A549 (cell line): ENCODE data around the gene TDRD3. TPM values are rescaled to one million over a fixed set of nuclear protein-coding genes. Genes with fewer than 3 reads are reported as not detected.

ENCODE experiments used
- ATAC-seq, 2 experiments: fragments of 200-7000 bp in 1 of 2; fragments of >200 bp in 1 of 2; cut with Nextera tagmentation in 1 of 2; cut with Tn5 transposase in 1 of 2; 3 replicates each; pipeline versions ENCODE4 v1.8.0 to v1.9.1; 2018 to 2020; ENCODE audit warnings: mild to moderate bottlenecking in 1 of 2, moderate library complexity in 1 of 2
- CTCF ChIA-PET: fragments of 300-600 bp; sonication (Branson Sonifier 250); formaldehyde crosslinking; extraction: SDS; loops from one replicate; lab custom pipeline; 2021; ENCODE audit warnings: antibody characterized with exemption, inconsistent platforms; lab: Yijun Ruan, JAX
- POLR2A ChIA-PET: fragments of 350-600 bp; formaldehyde crosslinking; extraction: SDS; loops from one replicate; lab custom pipeline; 2021; ENCODE audit warnings: antibody characterized with exemption, inconsistent platforms; lab: Yijun Ruan, JAX
- DNase-seq, 2 experiments: peaks; one replicate each; pipeline versions ENCODE4 v3.0.0 to v3.0.0-alpha.2; 2011 to 2016; ENCODE audit warnings: low read depth in 1 of 2, low spot score in 1 of 2
- FAIRE-seq: peaks from 2 replicates; lab custom pipeline; 2011; peaks lifted over from hg19 to GRCh38; lab: Jason Lieb, UNC
- H3K27ac ChIP-seq, 2 experiments: fragments of >200 bp; sonication (Bioruptor Twin); formaldehyde crosslinking; 3 replicates each; pipeline ENCODE4 v1.5.1; 2016 to 2017
- H3K4me1 ChIP-seq: fragments of >200 bp; sonication (Bioruptor Twin); formaldehyde crosslinking; 3 replicates; pipeline ENCODE4 v1.6.1; 2016
- H3K4me2 ChIP-seq: fragments of >200 bp; sonication (Bioruptor Twin); formaldehyde crosslinking; 3 replicates; pipeline ENCODE4 v1.6.1; 2016
- H3K4me3 ChIP-seq: fragments of >200 bp; sonication (Bioruptor Twin); formaldehyde crosslinking; 3 replicates; pipeline ENCODE4 v1.5.1; 2016
- H3K9me3 ChIP-seq: fragments of >200 bp; sonication (Bioruptor Twin); formaldehyde crosslinking; 3 replicates; pipeline ENCODE4 v1.6.1; 2016
- CHD2 ChIP-seq: fragments of 150-350 bp; IDR thresholded peaks from 2 replicates; pipeline ENCODE4 v1.6.1; 2014; ENCODE audit warnings: low read length; ENCODE audit not compliant: partially characterized antibody
- EP300 ChIP-seq, 2 experiments: fragments of >200 bp; sonication (Bioruptor Twin); formaldehyde crosslinking; IDR thresholded peaks; 2 replicates in 1 of 2; 3 replicates in 1 of 2; pipeline ENCODE4 v1.6.1; 2016 to 2017
- ESRRA ChIP-seq: fragments of 150-350 bp; IDR thresholded peaks from 2 replicates; pipeline ENCODE4 v1.6.1; 2014; ENCODE audit warnings: mild to moderate bottlenecking, low read length, borderline replicate concordance
- GATA3 ChIP-seq: IDR thresholded peaks from 2 replicates; pipeline ENCODE4 v1.6.1; 2012; ENCODE audit warnings: borderline replicate concordance
- HEYL ChIP-seq: fragments of 250-450 bp; sonication (Bioruptor Pico); IDR thresholded peaks from 2 replicates; pipeline ENCODE4 v1.8.0; 2021; ENCODE audit warnings: mild to moderate bottlenecking, moderate library complexity
- HOXA7 ChIP-seq: fragments of 250-450 bp; sonication (Bioruptor Pico); IDR thresholded peaks from 2 replicates; pipeline ENCODE4 v1.5.0; 2020; ENCODE audit warnings: mild to moderate bottlenecking, moderate library complexity
- HOXB13 ChIP-seq: fragments of 250-450 bp; sonication (Bioruptor Pico); IDR thresholded peaks from 2 replicates; pipeline ENCODE4 v1.5.0; 2020; ENCODE audit warnings: low read depth, mild to moderate bottlenecking, moderate library complexity
- HOXB5 ChIP-seq: fragments of 250-450 bp; sonication (Bioruptor Pico); IDR thresholded peaks from 2 replicates; pipeline ENCODE4 v1.5.0; 2020; ENCODE audit warnings: mild to moderate bottlenecking, moderate library complexity
- JUN ChIP-seq, 2 experiments: fragments of >200 bp; sonication (Bioruptor Twin); formaldehyde crosslinking; IDR thresholded peaks; 2 replicates in 1 of 2; 3 replicates in 1 of 2; pipeline ENCODE4 v1.6.1; 2016 to 2017
- JUNB ChIP-seq: fragments of >200 bp; sonication (Bioruptor Twin); formaldehyde crosslinking; IDR thresholded peaks from 2 replicates; pipeline ENCODE4 v1.6.1; 2016
- MYC ChIP-seq: IDR thresholded peaks from 2 replicates; pipeline ENCODE4 v1.6.1; 2012; ENCODE audit warnings: mild to moderate bottlenecking, inconsistent platforms, low read length, improper control_type of control experiment, borderline replicate concordance
- NPAS2 ChIP-seq: fragments of 250-450 bp; sonication (Bioruptor Pico); IDR thresholded peaks from 2 replicates; pipeline ENCODE4 v1.8.0; 2022; ENCODE audit warnings: mild to moderate bottlenecking, moderate library complexity, borderline replicate concordance
- RARB ChIP-seq: fragments of 250-450 bp; sonication (Bioruptor Pico); IDR thresholded peaks from 2 replicates; pipeline ENCODE4 v1.8.0; 2021; ENCODE audit warnings: mild to moderate bottlenecking, moderate library complexity
- RFX5 ChIP-seq: fragments of 450-650 bp; IDR thresholded peaks from 2 replicates; pipeline ENCODE4 v1.7.1; 2014; ENCODE audit warnings: antibody characterized with exemption, mild to moderate bottlenecking, moderate library complexity
- RNF2 ChIP-seq: fragments of 200-600 bp; sonication (generic); IDR thresholded peaks from 2 replicates; pipeline ENCODE4 v1.6.1; 2016; ENCODE audit warnings: low read depth, mild to moderate bottlenecking, antibody characterized with exemption, moderate library complexity, borderline replicate concordance
- SREBF2 ChIP-seq: fragments of 450-650 bp; IDR thresholded peaks from 2 replicates; pipeline ENCODE4 v1.6.1; 2014; ENCODE audit warnings: mild to moderate bottlenecking, moderate library complexity
- TP53 ChIP-seq: fragments of 250-450 bp; sonication (Bioruptor Pico); IDR thresholded peaks from 2 replicates; pipeline ENCODE4 v1.5.0; 2021; ENCODE audit warnings: mild to moderate bottlenecking, moderate library complexity
- ZC3H11A ChIP-seq: fragments of 450-650 bp; IDR thresholded peaks from 2 replicates; pipeline ENCODE4 v1.6.1; 2014; ENCODE audit warnings: antibody characterized with exemption, mild to moderate bottlenecking
- ZSCAN20 ChIP-seq: fragments of 250-450 bp; sonication (Bioruptor Pico); IDR thresholded peaks from 2 replicates; pipeline ENCODE4 v1.8.0; 2022; ENCODE audit warnings: mild to moderate bottlenecking, moderate library complexity
- WGBS: methylation state at CpG from one replicate; pipeline ENCODE4 v1.1.6; 2017; ENCODE audit errors: missing lambda C conversion rate; 5-methylcytosine and 5-hydroxymethylcytosine counted together
- polyA plus RNA-seq, 4 experiments: library from polyadenylated mRNA; depleted of rRNA in 3 of 4; stranded (reverse); fragments of >200 nt; fragmentation: RNase III in 1 of 4; extraction: RNeasy Plus Mini Kit Qiagen cat#74134 plus additional on column Dnase treatment in 1 of 4; gene quantifications; 2 replicates in 3 of 4; 3 replicates in 1 of 4; pipeline ENCODE4 v1.2.3, GENCODE V29; 2011 to 2017
- TF ChIP-seq, protein P1 (sequence below): fragments of 450-650 bp; IDR thresholded peaks from 2 replicates; pipeline ENCODE4 v1.6.1; 2014; ENCODE audit warnings: antibody characterized with exemption
- TF ChIP-seq, protein P2 (sequence below): fragments of 200-600 bp; sonication (generic); IDR thresholded peaks from 2 replicates; pipeline ENCODE4 v1.6.1; 2016; ENCODE audit warnings: antibody characterized with exemption, mild to moderate bottlenecking, moderate library complexity
- TF ChIP-seq, protein P3 (sequence below): fragments of >200 bp; sonication (Bioruptor Twin); formaldehyde crosslinking; IDR thresholded peaks from 3 replicates; pipeline ENCODE4 v1.5.1; 2016
- TF ChIP-seq, protein P4 (sequence below): fragments of 250-450 bp; sonication (Bioruptor Pico); IDR thresholded peaks from 2 replicates; pipeline ENCODE4 v1.5.0; 2021; ENCODE audit warnings: mild to moderate bottlenecking, moderate library complexity, borderline replicate concordance

The TDRD3 gene
- polyA plus RNA-seq, 2 of the 4 experiments (the other 2 are of a cell fraction): 5.7 to 11.8 TPM

DNA sequence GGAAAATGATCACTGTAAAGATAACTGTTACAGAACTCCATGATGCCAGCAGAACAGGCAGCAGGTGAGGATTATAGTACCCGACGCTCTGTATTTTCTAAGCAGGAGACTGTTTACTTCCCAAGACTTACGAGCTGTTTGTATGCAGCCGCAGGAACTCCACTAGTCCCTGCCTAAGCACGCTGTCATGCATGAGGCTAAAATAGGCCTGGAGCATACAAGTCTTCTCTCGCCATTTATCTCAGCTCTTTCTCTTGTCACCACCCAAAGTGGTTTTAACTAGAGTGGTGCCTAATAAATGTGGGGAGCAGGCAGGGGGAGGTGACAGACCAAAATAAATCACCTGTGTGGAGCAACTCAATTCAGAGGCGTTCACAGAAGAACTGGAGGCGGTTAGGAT lies 175.8 kb downstream of the TDRD3 start (continued):
- TF ChIP-seq, protein P1, sequence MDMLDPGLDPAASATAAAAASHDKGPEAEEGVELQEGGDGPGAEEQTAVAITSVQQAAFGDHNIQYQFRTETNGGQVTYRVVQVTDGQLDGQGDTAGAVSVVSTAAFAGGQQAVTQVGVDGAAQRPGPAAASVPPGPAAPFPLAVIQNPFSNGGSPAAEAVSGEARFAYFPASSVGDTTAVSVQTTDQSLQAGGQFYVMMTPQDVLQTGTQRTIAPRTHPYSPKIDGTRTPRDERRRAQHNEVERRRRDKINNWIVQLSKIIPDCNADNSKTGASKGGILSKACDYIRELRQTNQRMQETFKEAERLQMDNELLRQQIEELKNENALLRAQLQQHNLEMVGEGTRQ: no peak
- TF ChIP-seq HEYL (CRISPR knock-in tag) (no peak), RNF2 (no peak), ZC3H11A (no peak), HOXB13 (CRISPR knock-in tag) (no peak)
- TF ChIP-seq, protein P2, sequence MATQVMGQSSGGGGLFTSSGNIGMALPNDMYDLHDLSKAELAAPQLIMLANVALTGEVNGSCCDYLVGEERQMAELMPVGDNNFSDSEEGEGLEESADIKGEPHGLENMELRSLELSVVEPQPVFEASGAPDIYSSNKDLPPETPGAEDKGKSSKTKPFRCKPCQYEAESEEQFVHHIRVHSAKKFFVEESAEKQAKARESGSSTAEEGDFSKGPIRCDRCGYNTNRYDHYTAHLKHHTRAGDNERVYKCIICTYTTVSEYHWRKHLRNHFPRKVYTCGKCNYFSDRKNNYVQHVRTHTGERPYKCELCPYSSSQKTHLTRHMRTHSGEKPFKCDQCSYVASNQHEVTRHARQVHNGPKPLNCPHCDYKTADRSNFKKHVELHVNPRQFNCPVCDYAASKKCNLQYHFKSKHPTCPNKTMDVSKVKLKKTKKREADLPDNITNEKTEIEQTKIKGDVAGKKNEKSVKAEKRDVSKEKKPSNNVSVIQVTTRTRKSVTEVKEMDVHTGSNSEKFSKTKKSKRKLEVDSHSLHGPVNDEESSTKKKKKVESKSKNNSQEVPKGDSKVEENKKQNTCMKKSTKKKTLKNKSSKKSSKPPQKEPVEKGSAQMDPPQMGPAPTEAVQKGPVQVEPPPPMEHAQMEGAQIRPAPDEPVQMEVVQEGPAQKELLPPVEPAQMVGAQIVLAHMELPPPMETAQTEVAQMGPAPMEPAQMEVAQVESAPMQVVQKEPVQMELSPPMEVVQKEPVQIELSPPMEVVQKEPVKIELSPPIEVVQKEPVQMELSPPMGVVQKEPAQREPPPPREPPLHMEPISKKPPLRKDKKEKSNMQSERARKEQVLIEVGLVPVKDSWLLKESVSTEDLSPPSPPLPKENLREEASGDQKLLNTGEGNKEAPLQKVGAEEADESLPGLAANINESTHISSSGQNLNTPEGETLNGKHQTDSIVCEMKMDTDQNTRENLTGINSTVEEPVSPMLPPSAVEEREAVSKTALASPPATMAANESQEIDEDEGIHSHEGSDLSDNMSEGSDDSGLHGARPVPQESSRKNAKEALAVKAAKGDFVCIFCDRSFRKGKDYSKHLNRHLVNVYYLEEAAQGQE: no peak

DNA sequence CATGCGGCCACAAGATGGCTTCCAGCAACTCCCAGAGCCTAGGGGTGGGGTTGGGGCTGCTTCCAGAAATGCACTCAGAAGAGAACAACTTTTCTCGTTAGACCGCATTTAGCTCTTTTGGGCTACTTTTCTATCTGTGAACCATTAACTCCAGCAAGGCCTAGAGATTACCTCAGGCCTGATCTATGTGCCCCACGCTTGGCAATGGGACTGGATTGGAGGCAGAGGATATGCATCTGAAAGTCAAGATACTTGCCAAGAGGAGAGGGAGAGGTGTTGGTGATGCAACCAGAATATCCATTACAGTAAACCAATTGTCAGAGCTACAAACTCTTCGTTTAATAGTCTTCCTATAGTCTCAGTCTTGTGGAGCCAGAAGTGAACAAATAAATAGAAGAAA lies 177.7 kb downstream of the TDRD3 start:
- POLR2A ChIA-PET: no interaction called here
- Histone ChIP-seq H3K27ac (no peak overlapping the region), H3K4me3 (no peak overlapping the region), H3K4me1 (peaks cover 13% of the 10 kb centered on the region; the same call in 2 of the 3 replicates), H3K9me3 (no peaks in the 10 kb centered on the region), H3K4me2 (no peak overlapping the region)
- no peak for FAIRE-seq
- TF ChIP-seq RFX5: no peak
- no peak for TF ChIP-seq GATA3
- TF ChIP-seq, protein P1: no peak
- 93% methylated on average over 5 of the region's 5 CpGs for WGBS
- CTCF ChIA-PET: no interaction called here
- DNase-seq: no peak
- no peak for ATAC-seq

DNA sequence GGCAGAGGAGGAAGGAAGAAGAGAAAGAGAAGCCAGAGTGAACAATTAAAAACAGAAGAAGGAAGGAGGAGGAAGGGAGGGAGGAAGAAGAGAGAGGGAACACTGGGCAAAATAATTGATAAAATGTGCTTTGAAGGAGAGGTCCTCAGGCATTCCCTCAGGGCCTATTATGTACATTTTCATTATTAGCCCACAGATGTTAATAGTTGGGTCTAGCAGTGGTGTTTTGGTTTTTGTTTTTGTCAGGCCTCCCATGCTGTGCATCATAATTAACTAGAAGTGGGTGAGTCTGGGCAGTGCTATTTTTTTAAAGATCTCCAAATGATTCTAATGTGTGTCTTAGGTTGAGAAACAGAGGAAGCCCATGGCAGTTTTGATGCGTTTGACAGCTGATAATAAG lies 178.1 kb downstream of the TDRD3 start:
- no peak for DNase-seq
- no peak overlapping the region for H3K4me3 ChIP-seq
- ChIA-PET CTCF (no interaction called here), POLR2A (no interaction called here)
- peaks cover 13% of the 10 kb centered on the region; the same call in 2 of the 3 replicates for H3K4me1 ChIP-seq
- no peak for ATAC-seq
- H3K9me3 ChIP-seq: no peaks in the 10 kb centered on the region
- H3K27ac ChIP-seq: no peak overlapping the region
- H3K4me2 ChIP-seq: no peak overlapping the region
- 91% methylated on average over 1 of the region's 1 CpG for WGBS
- FAIRE-seq: no peak
- TF ChIP-seq EP300 (IDR thresholded peaks at IDR 0.05): no peak
- no peak for TF ChIP-seq TP53 (CRISPR knock-in tag)
- TF ChIP-seq ZSCAN20: no peak
- no peak for TF ChIP-seq JUNB
- TF ChIP-seq RARB (CRISPR knock-in tag): no peak
- no peak for TF ChIP-seq SREBF2
- no peak for TF ChIP-seq MYC
- TF ChIP-seq, protein P3, sequence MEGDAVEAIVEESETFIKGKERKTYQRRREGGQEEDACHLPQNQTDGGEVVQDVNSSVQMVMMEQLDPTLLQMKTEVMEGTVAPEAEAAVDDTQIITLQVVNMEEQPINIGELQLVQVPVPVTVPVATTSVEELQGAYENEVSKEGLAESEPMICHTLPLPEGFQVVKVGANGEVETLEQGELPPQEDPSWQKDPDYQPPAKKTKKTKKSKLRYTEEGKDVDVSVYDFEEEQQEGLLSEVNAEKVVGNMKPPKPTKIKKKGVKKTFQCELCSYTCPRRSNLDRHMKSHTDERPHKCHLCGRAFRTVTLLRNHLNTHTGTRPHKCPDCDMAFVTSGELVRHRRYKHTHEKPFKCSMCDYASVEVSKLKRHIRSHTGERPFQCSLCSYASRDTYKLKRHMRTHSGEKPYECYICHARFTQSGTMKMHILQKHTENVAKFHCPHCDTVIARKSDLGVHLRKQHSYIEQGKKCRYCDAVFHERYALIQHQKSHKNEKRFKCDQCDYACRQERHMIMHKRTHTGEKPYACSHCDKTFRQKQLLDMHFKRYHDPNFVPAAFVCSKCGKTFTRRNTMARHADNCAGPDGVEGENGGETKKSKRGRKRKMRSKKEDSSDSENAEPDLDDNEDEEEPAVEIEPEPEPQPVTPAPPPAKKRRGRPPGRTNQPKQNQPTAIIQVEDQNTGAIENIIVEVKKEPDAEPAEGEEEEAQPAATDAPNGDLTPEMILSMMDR: no peak
- TF ChIP-seq, protein P4, sequence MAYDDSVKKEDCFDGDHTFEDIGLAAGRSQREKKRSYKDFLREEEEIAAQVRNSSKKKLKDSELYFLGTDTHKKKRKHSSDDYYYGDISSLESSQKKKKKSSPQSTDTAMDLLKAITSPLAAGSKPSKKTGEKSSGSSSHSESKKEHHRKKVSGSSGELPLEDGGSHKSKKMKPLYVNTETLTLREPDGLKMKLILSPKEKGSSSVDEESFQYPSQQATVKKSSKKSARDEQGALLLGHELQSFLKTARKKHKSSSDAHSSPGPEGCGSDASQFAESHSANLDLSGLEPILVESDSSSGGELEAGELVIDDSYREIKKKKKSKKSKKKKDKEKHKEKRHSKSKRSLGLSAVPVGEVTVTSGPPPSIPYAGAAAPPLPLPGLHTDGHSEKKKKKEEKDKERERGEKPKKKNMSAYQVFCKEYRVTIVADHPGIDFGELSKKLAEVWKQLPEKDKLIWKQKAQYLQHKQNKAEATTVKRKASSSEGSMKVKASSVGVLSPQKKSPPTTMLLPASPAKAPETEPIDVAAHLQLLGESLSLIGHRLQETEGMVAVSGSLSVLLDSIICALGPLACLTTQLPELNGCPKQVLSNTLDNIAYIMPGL: no peak
- TF ChIP-seq CHD2: no peak
- no peak for TF ChIP-seq JUN (IDR thresholded peaks at IDR 0.05)
- TF ChIP-seq NPAS2 (CRISPR knock-in tag): no peak
- no peak for TF ChIP-seq ESRRA
- no peak for TF ChIP-seq HOXB5 (CRISPR knock-in tag)
- TF ChIP-seq HOXA7 (CRISPR knock-in tag): no peak
- TF ChIP-seq, protein P2: no peak
